NCI-H2081 (cell line): Measurements from ENCODE around the gene CDH4.
"Not testable (repeated sequence)": the region's sequence is repeated elsewhere in the genome, so short reads cannot be mapped to it uniquely, and the experiment has no call there.

Experiments
- DNase-seq, 2 experiments: peaks; one replicate each; lab custom pipeline; 2025; lab: John Stamatoyannopoulos, UW

The CDH4 gene

DNA sequence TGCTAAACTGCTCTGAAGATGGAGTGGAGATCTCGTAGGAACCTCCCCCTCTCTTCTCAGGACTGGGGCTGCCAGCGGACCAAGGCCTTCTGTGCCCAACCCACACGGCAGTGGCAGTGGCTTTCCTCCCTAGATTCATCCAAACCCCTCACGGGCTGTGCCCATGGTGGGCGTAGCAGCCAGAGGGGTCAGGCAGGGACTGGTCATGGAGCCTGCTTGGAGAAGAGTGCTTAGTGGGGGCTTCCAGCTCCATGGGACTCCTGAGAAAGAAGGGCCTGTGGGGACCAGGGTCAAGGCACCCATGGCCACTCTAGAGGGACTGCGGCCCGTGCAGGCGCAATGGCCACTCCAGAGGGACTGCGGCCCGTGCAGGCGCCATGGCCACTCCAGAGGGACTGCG, 727.0 kb downstream of the CDH4 start:
- DNase-seq: no peak

DNA sequence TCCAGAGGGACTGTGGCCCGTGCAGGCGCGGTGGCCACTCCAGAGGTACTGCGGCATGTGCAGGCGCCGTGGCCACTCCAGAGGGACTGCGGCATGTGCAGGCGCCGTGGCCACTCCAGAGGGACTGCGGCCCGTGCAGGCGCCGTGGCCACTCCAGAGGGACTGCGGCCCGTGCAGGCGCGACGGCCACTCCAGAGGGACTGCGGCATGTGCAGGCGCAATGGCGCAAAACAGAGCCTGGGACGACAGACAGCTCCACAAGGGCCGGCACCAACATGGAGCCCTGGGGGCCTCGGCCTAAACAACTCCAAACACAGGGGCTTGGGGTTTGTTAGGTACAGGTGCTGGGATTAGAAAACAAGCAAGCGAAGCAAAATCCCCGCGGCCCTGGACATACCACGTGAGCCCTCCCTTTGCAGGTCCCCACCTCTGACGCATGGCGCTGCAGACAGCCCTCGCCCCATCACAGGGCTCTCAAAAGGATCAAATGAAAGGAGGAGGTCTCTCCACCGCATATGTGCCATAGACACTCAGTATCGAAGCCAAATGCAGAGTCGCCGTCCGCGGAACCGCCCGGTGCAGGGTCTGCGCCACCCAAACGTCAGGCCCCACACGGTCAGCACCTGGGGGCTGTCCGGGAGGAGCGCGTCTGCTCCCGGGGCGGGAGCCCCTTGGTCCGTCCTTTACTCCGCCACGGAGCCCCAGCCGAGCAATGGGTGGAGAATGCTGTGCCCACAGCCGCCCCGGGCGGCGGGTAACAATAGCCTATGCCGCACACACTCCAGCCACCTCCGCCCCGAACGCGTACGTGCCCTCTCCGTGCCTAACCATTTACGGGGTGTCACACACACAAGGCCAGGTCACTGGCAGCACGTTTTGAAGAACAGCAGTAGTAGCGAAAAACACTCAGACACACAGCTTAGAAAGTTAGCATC, 727.9 kb downstream of the CDH4 start:
- DNase-seq: no peak

DNA sequence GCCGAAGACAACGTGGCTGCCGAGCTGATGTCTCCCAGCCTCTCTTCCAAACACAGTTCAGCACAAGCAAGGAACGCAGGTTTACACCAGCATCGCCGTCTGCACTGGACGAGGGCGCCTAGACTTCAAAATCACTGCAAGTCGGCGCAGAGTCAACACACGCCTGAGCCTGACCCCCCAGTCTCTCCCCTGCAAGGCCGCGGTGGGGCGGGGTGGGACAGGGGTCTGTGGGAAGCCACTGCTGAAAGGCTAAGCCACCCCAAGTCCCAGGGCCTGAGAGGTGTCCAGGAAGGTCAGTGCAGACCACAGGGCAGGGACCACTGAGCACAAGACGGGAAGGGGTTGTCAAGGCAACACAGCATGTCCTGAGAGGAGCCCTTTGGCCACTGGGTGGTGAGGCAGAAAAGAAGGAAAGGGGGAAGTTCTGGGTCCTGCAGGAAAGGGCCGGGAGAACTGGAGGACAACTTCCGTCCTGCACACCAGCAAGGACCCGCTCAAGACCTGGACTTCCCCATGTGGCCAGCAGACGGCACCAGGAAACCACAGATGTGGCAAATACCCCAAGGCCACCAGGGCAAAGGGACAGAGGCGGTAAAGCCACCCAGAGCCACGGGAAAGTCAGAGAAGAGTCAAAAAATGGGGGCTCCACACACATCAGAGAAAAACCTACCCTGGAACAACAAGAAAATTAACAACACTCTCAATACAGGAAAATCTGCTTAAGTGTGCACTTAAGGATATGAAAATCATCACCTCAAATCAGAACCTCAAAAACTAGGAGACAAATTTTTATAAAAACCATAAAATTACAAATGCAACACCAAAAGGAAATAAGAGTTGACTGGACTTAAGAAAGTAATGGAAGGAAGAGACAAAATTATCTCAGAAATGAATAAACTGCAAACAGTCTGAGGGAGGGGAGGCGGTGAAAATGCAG, 728.9 kb downstream of the CDH4 start:
- DNase-seq: no peak

DNA sequence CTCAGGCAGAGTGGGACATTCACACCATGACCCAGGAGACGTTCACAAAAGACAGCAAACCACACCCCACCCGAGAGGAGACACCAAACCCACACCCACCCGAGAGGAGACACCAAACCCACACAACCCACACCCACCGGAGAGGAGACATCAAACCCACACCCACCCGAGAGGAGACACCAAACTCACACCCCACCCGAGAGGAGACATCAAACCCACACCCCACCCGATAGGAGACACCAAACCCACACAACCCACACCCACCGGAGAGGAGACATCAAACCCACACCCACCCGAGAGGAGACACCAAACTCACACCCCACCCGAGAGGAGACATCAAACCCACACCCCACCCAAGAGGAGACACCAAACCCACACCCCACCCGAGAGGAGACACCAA, 729.6 kb downstream of the CDH4 start:
- DNase-seq: not testable (repeated sequence)

DNA sequence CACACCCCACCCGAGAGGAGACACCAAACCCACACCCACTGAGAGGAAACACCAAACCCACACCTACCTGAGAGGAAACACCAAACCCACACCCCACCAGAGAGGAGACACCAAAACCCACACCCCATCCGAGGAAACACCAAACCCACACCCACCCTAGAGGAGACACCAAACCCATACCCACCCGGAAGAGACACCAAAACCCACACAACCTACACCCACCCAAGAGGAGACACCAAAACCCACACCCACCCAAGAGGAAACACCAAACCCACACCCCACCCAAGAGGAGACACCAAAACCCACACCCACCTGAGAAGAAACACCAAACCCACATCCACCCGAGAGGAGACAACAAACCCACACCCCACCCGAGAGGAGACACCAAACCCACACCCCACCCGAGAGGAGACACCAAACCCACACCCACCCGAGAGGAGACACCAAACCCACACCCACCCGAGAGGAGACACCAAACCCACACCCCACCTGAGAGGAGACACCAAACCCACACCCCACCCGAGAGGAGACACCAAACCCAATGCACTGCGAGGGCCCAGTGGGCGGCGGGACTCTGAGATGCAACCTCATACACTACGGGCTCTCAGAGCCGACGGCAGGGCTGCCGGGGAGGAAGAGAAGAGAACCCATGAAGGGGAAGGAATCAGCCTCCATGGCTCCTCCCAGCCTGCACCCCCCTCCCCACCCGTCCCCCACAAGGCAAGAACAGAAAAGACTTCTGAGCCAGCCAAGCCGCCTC, 730.3 kb downstream of the CDH4 start:
- no peak for DNase-seq

DNA sequence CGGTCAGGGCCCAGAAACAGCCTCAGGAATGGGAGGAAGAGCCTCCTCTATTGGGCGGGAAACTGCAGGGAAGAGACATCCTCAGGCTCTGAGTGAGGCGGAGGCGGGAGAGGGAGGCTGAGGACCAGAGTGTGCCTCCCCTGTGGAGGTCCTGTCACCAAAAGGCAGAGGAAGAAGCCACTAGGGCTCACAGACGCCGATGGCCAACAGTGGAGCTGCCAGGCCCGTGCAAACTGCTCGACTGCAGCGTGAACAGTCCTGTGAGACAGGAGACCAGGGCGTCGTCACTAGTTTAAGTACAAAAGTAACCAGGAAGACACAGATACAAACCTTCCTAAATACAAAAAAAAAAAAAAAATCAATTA, 730.9 kb downstream of the CDH4 start:
- no peak for DNase-seq

DNA sequence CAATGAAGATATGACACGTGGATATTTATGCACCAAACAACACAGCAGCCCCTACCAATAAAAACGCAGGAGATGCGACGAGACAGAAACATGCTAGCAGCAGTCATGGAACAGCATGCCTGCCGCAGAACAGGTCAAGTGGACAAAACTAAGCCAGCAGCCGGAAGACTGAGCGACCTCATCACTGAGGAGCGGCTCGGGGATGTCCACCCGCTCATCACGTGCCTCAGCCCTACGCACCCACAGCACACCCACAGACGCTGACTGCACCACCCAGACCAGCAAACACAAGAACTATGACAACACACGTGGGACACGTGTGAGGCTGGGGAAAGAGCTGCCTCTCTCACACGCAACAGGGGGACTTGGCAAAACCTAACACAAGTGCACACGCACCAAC, 731.9 kb downstream of the CDH4 start:
- no peak for DNase-seq

DNA sequence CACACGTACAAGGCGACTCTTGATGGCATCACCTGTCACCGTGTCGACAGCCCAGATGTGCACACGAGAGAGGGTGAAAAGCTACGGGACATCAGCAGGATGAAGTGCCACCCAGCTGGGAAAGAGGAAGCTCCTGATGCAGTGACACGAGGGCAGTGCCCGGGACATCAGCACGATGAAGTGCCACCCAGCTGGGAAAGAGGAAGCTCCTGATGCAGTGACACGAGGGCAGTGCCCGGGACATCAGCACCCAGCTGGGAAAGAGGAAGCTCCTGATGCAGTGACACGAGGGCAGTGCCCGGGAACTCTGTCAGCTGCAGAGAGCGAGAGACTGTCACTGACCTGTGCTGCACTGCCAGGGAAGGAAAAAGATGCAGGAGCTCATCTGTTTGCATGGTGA, 732.4 kb downstream of the CDH4 start:
- not testable (repeated sequence) for DNase-seq

DNA sequence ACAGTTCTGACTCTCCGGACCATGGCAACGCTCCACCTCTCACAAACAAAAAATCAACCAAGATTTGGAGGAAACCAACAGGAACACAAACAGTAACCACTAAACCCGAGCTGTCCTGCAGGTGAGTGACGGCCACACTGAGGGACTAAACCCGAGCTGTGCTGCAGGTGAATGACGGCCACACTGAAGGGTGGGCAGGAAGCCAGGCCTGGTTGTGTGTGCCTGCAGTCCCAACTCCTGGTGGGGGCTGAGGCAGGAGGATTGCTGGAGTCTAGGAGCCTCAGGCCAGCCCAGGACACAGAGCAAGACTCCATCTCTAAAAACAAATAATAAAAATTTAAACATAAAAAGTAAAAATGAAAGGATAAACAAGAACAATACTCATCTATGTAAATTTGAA, 733.0 kb downstream of the CDH4 start:
- no peak for DNase-seq

DNA sequence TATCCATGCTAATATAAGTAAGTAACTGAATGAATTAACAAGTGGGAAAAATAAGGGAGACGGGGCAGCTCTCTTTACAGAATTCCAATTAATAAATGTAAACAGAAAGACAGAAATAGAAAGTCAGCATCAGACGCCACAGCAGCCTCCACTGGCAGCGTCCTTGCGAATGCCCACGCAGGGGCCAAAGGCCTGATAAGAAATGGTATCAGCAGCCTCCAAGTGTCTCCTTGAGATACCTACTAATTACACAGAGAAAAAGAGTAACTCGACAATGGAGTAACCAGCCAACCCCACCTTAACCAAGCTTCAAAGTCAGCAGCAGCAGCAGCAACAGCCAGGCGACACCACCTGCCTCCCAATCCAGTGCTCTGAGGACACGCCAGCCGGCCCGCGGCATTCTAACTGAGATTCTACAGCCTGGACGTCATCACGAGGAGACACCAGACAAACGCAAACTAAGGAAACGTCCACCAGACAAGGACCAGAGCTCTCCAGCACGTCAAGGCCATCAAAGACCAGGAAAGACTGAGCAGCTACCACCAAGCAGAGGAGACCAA, 734.8 kb downstream of the CDH4 start:
- DNase-seq: no peak

DNA sequence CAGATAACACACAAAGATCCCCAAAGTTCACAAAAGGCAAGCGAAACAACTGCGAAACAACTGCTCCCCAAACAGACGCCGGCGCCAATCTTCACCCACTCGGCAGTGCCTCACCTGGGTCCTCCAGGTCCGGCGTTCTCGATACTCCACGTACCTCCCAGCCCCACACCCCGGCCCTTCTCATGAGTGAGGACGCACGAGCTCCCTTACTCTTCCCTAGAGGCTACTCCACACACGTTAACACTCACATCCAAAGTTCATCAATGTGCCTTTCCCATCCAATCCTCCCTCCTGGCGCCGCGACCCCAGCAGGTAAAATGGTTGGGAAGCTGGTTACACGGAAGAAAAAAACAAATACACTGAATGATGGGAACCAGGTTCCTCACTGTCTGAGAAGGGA, 736.6 kb downstream of the CDH4 start:
- no peak for DNase-seq

DNA sequence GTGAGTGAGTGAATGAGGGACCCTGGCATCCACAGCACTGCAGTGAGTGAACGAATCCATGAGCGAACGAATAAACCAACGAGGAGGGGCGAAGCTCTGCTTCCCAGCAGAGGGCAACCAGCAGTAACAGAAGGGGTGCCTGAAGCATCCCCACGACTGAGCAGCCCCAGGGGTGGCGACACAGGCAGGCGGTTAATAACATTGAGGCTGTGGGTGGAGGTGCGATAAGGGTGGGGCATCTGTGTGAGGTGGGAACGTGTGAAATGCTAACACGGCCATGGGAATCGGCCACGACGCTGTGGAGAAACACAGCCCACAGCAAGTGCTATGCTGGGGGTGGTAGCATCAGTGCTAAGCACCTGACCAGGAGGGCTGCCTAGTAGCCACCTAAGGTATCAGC, 737.7 kb downstream of the CDH4 start:
- DNase-seq: no peak
